ENCODE measurements around the gene MTFR2.
A peak's percentile ranks its signal among the peaks of the same experiment; 100 is the strongest.

Gene MTFR2

GRCh38 chr6:136201732-136202131 lies 48.4 kb downstream of the MTFR2 start:
- POLR2A ChIA-PET = no interaction called here
- DNase-seq (ENCODE audit: extremely low spot score) = no peak
- TF ChIP-seq CTCF (IDR thresholded peaks at IDR 0.05; ENCODE audit: control extremely low read depth, extremely low read depth, low read depth, missing control alignments) = peak; percentile 4
- CTCF ChIA-PET = interaction anchor here (0.9 to 2.4 kb wide), 7 partner anchors 9 to 666 kb away, joined by 3 to 9 read pairs (median 3); no protein-coding TSS in a partner anchor

DNA sequence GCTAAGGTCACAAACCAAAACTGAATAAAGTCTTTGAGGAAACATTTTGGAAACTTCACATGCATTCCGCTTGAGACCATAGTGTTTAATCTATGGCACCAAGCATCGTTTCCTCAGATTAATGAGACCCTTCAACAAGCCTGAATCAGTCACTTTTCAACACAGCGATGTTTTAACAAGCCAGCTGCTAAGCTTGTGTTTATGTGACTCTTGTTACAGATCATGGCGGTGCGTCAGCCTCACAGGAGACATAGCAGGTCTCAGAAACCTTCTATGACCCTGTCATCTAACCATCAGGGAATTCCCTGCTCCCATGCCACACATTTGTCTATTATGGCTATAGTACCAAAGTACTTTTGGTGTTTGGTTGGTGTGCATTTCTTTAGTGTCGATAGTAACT lies 57.2 kb downstream of the MTFR2 start:
- ChIA-PET CTCF (interaction anchor here (1.2 kb wide), 1 partner anchor 9 kb away, joined by 3 read pairs; no protein-coding TSS in a partner anchor), POLR2A (no interaction called here)
- TF ChIP-seq CTCF (IDR thresholded peaks at IDR 0.05; ENCODE audit: control extremely low read depth, extremely low read depth, low read depth, missing control alignments) = no peak
- no peak for DNase-seq (ENCODE audit: extremely low spot score)

DNA sequence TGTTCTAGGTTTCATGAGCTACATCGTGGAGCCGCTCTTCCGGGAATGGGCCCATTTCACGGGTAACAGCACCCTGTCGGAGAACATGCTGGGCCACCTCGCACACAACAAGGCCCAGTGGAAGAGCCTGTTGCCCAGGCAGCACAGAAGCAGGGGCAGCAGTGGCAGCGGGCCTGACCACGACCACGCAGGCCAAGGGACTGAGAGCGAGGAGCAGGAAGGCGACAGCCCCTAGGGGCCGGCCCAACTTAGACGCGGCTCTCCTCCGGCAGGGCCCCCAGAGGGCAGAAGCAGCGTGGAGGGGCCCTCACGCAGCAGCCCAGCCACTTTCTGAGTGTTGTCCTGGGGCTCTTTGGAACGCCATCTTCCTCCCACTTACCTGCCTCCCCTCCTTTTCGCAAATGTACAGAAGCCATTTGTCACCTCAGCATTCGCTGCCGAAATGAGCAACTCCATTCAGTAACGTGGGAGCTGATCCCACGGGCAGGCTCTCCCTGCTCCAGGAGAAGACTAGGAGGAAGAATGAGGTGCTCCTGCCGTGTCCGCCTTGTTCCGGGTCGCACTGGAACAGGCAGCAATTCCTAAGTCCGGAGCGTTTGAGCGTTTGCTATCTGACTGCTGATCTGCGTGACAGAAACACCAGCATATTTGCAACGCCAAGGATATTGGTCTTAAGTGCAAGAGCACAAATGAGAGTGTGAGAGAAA lies 58.4 kb downstream of the MTFR2 start:
- TF ChIP-seq CTCF (IDR thresholded peaks at IDR 0.05; ENCODE audit: control extremely low read depth, extremely low read depth, low read depth, missing control alignments) = no peak
- CTCF ChIA-PET = no interaction called here
- DNase-seq (ENCODE audit: extremely low spot score) = no peak
- POLR2A ChIA-PET = no interaction called here

- ChIA-PET POLR2A (no interaction called here), CTCF (interaction anchor here (1.1 kb wide), 1 partner anchor 12 kb away, joined by 3 read pairs; no protein-coding TSS in a partner anchor)
- DNase-seq (ENCODE audit: extremely low spot score) = no peak
- no peak for TF ChIP-seq CTCF (IDR thresholded peaks at IDR 0.05; ENCODE audit: control extremely low read depth, extremely low read depth, low read depth, missing control alignments)
Measured at GRCh38 chr6:136189104-136189503, 61.0 kb downstream of the MTFR2 start.

GRCh38 chr6:136188486-136188885 lies 61.6 kb downstream of the MTFR2 start:
- no peak for TF ChIP-seq CTCF (IDR thresholded peaks at IDR 0.05; ENCODE audit: control extremely low read depth, extremely low read depth, low read depth, missing control alignments)
- DNase-seq (ENCODE audit: extremely low spot score) = no peak
- ChIA-PET POLR2A (no interaction called here), CTCF (interaction anchor here (0.7 to 2.3 kb wide), 3 partner anchors 11 to 38 kb away, joined by 3 to 8 read pairs (median 3); no protein-coding TSS in a partner anchor)

GRCh38 chr6:136186363-136186762 lies 63.7 kb downstream of the MTFR2 start:
- ChIA-PET CTCF (interaction anchor here (0.8 to 2.3 kb wide), 2 partner anchors 18 to 40 kb away, joined by 3 to 8 read pairs; no protein-coding TSS in a partner anchor), POLR2A (no interaction called here)
- DNase-seq (ENCODE audit: extremely low spot score) = no peak
- TF ChIP-seq CTCF (IDR thresholded peaks at IDR 0.05; ENCODE audit: control extremely low read depth, extremely low read depth, low read depth, missing control alignments) = no peak

Data from GM10248 (cell line).